Stimulated activated CD4-positive, alpha-beta T cell treated with anti-CD3 and anti-CD28 coated beads, Interleukin-1b, Interleukin-23, amount 100 ng/mL, for 24 hours (primary cell): ENCODE measurements around the gene DNAJC12.
"Not testable (repeated sequence)": the region's sequence is repeated elsewhere in the genome, so short reads cannot be mapped to it uniquely, and the experiment has no call there.

Experiments
- DNase-seq, 4 experiments: peaks; one replicate each; pipeline ENCODE4 v3.0.0-alpha.2; 2020; ENCODE audit warnings: low read depth in 4 of 4, low spot score in 1 of 4

DNAJC12 gene

GRCh38 chr10:67839951-67840350, 2.0 kb upstream of the DNAJC12 start:
- no peak for DNase-seq

- not testable (repeated sequence) for DNase-seq
Measured at GRCh38 chr10:67839511-67839910, 1.5 kb upstream of the DNAJC12 start.

GRCh38 chr10:67836972-67837371, 1.0 kb downstream of the DNAJC12 start:
- DNase-seq, result no peak

- no peak for DNase-seq
Measured at GRCh38 chr10:67836488-67836887, 1.5 kb downstream of the DNAJC12 start.

GRCh38 chr10:67835541-67836394, 2.2 kb downstream of the DNAJC12 start:
- not testable (repeated sequence) for DNase-seq

- no peak for DNase-seq
Measured at GRCh38 chr10:67834375-67834774, 3.6 kb downstream of the DNAJC12 start.

- DNase-seq, result no peak
Measured at GRCh38 chr10:67827811-67828210, 10.2 kb downstream of the DNAJC12 start.

- no peak for DNase-seq
Measured at GRCh38 chr10:67819768-67820204, 18.2 kb downstream of the DNAJC12 start.

GRCh38 chr10:67818323-67818722, 19.7 kb downstream of the DNAJC12 start:
- DNase-seq, result no peak

GRCh38 chr10:67816719-67817118, 21.3 kb downstream of the DNAJC12 start:
- no peak for DNase-seq

- no peak for DNase-seq
Measured at GRCh38 chr10:67815571-67816059, 22.4 kb downstream of the DNAJC12 start.

GRCh38 chr10:67812007-67812406, 26.0 kb downstream of the DNAJC12 start:
- DNase-seq, result no peak

GRCh38 chr10:67809107-67809506, 28.9 kb downstream of the DNAJC12 start:
- DNase-seq, result no peak

GRCh38 chr10:67808704-67809103, 29.3 kb downstream of the DNAJC12 start:
- DNase-seq, result no peak

- no peak for DNase-seq
Measured at GRCh38 chr10:67807855-67808456, 30.0 kb downstream of the DNAJC12 start.

GRCh38 chr10:67804395-67804678, 33.7 kb downstream of the DNAJC12 start:
- no peak for DNase-seq

- DNase-seq, result no peak
Measured at GRCh38 chr10:67803588-67804394, 34.2 kb downstream of the DNAJC12 start.

GRCh38 chr10:67802767-67803538, 35.0 kb downstream of the DNAJC12 start:
- no peak for DNase-seq

- DNase-seq, result no peak
Measured at GRCh38 chr10:67801118-67801517, 36.9 kb downstream of the DNAJC12 start.

GRCh38 chr10:67794909-67795460, 43.0 kb downstream of the DNAJC12 start:
- DNase-seq, result no peak

- DNase-seq, result no peak
Measured at GRCh38 chr10:67794256-67794655, 43.7 kb downstream of the DNAJC12 start.
